ENCODE results near the gene MBNL2.

The MBNL2 gene

DNA sequence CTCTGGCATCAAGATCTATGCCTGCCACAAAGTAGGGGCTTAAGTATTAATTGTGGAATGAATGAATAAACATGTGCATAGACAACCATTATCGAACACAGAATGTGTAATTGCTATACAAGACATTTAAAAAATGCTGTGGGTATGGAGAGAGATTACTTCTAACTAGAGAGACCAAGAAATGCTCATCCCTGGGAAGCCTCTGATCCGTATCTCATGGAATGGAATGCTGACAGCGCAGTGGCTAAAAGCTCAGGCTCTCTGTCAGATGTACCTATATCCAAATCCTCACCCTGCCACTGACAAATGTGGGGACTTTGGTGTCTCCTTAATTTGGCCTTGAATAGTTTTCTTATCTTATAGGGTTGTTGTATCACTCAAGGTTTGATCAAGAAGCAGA, 22.7 kb upstream of the MBNL2 start:
- Histone ChIP-seq H3K27ac (replicated peaks; ENCODE audit: low read length) (no peak overlapping the region), H3K9me3 (replicated peaks in 1 of 2; ENCODE audit: control insufficient read depth in 2 of 2, insufficient read depth in 1 of 2, low read depth in 1 of 2, low read length in 2 of 2) (no peaks in the 10 kb centered on the region), H3K4me1 (ENCODE audit: control insufficient read depth in 2 of 2, insufficient read depth in 1 of 2, low read depth in 1 of 2, low read length in 2 of 2) (peaks cover 0 to under 1% of the 10 kb centered on the region in 2 donors), H3K79me1 (ENCODE audit: low read depth, low read length) (no peaks in the 10 kb centered on the region), H3K27me3 (ENCODE audit: control insufficient read depth in 3 of 3, insufficient read depth in 3 of 3, low read depth in 1 of 3, low read length in 3 of 3) (peaks cover 0 to 3% (median 0%) of the 10 kb centered on the region in 3 experiments), H3K14ac (ENCODE audit: low read length) (no peak overlapping the region), H2BK15ac (ENCODE audit: low read length) (no peak overlapping the region), H2BK120ac (ENCODE audit: low read depth, low read length) (no peak overlapping the region), H2AFZ (ENCODE audit: low read length) (no peak overlapping the region), H3K4me2 (ENCODE audit: insufficient read depth, low read length, poor library complexity, severe bottlenecking) (no peak overlapping the region), H2BK5ac (ENCODE audit: low read length) (no peak overlapping the region), H3K23ac (ENCODE audit: low read depth, low read length, poor library complexity) (no peak overlapping the region), H3K18ac (ENCODE audit: low read length) (no peak overlapping the region), H2AK5ac (ENCODE audit: low read depth, low read length) (no peak overlapping the region), H2BK12ac (ENCODE audit: low read length) (no peak overlapping the region), H4K91ac (ENCODE audit: low read depth, low read length, poor library complexity) (no peak overlapping the region), H3K9ac (ENCODE audit: low read depth, low read length, poor library complexity) (no peak overlapping the region), H3K4me3 (ENCODE audit: low read length in 2 of 2) (no peak overlapping the region), H4K8ac (ENCODE audit: low read depth, low read length) (no peak overlapping the region), H3K36me3 (replicated peaks in 1 of 2; ENCODE audit: control insufficient read depth in 2 of 2, insufficient read depth in 2 of 2, low read length in 2 of 2) (no peaks in the 10 kb centered on the region), H3K4ac (ENCODE audit: low read length) (no peak overlapping the region)
- DNase-seq (ENCODE audit: low spot score): no peak
- no CpG with 5 or more reads among the region's 3 CpGs for WGBS, 2 donors (ENCODE audit: extremely low coverage in 2 of 2, insufficient read length in 2 of 2, insufficient replicate concordance in 1 of 2)

DNA sequence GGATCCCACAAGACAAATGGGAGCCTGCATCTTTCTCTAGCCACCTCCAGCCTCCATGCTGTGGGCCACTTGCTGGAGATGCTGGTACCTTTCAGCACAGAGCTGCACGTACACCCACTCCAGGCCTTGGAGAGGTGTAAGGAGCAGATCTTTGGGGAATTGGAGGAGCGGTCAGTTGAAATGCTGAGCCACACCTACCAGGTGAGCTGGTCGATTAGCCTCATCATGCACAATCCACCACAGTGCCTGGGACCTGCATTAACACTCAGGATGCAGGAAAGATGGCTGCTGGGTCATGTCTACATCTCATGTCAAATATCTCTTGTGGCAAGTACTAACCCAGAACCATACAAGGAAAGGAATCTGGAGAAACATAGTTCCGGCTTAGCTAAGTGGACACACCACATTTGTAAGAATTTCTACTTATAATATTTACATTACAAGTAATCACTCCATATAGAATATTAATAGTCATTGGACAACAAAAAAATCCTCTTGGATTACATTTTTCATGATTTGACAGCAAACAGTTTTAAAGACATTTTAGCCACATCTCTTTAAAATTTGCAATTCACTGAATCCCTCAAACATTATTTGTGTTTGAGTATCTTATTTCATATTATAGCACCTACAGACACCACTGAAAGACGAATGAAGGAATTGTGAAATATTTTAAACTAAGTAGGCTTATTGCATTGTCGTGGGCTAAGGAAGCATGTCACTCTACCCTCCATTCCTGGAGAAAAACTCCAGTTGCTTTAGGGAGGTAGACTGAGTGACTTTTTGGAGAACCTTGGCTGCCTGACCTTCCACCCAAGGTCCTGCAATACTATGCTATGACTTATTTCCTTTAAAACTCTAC, 21.8 kb upstream of the MBNL2 start:
- H3K4ac ChIP-seq (ENCODE audit: low read length): no peak overlapping the region
- no peak overlapping the region for H3K4me2 ChIP-seq (ENCODE audit: insufficient read depth, low read length, poor library complexity, severe bottlenecking)
- H2AK5ac ChIP-seq (ENCODE audit: low read depth, low read length): no peak overlapping the region
- H2BK15ac ChIP-seq (ENCODE audit: low read length): no peak overlapping the region
- no peak overlapping the region for H2BK12ac ChIP-seq (ENCODE audit: low read length)
- H3K9me3 ChIP-seq (replicated peaks in 1 of 2; ENCODE audit: control insufficient read depth in 2 of 2, insufficient read depth in 1 of 2, low read depth in 1 of 2, low read length in 2 of 2): no peaks in the 10 kb centered on the region
- no peak overlapping the region for H2BK5ac ChIP-seq (ENCODE audit: low read length)
- no peak overlapping the region for H3K9ac ChIP-seq (ENCODE audit: low read depth, low read length, poor library complexity)
- peaks cover 0 to 3% (median 0%) of the 10 kb centered on the region in 3 experiments for H3K27me3 ChIP-seq (ENCODE audit: control insufficient read depth in 3 of 3, insufficient read depth in 3 of 3, low read depth in 1 of 3, low read length in 3 of 3)
- no peaks in the 10 kb centered on the region for H3K4me1 ChIP-seq (ENCODE audit: control insufficient read depth in 2 of 2, insufficient read depth in 1 of 2, low read depth in 1 of 2, low read length in 2 of 2)
- H2BK120ac ChIP-seq (ENCODE audit: low read depth, low read length): no peak overlapping the region
- H3K14ac ChIP-seq (ENCODE audit: low read length): no peak overlapping the region
- no peak overlapping the region for H3K18ac ChIP-seq (ENCODE audit: low read length)
- WGBS, 2 donors (ENCODE audit: extremely low coverage in 2 of 2, insufficient read length in 2 of 2, insufficient replicate concordance in 1 of 2): no CpG with 5 or more reads among the region's 6 CpGs
- H2AFZ ChIP-seq (ENCODE audit: low read length): no peak overlapping the region
- no peak overlapping the region for H3K4me3 ChIP-seq (ENCODE audit: low read length in 2 of 2)
- no peak overlapping the region for H3K23ac ChIP-seq (ENCODE audit: low read depth, low read length, poor library complexity)
- H3K36me3 ChIP-seq (replicated peaks in 1 of 2; ENCODE audit: control insufficient read depth in 2 of 2, insufficient read depth in 2 of 2, low read length in 2 of 2): no peaks in the 10 kb centered on the region
- no peak overlapping the region for H4K91ac ChIP-seq (ENCODE audit: low read depth, low read length, poor library complexity)
- H4K8ac ChIP-seq (ENCODE audit: low read depth, low read length): no peak overlapping the region
- no peak overlapping the region for H3K27ac ChIP-seq (replicated peaks; ENCODE audit: low read length)
- no peaks in the 10 kb centered on the region for H3K79me1 ChIP-seq (ENCODE audit: low read depth, low read length)
- DNase-seq (ENCODE audit: low spot score): no peak

DNA sequence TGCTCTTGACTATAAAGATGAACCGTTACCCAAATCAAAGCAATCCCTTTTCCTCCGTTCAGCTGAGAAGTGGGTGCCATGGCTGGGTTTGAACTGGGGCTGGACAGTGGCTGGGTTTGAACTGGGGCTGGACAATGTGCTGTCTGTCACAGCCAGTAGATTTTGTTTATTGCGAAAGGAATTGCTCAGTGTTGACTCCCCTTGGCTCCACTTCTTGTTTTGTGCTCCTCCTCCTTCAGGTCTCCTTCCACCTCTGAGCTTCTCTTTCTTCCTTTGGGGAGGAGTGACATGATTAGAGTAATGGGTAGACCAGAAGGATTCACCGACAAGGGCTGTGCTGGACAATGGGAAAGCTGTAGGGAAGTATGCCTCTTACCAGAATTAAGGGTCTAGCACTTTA, 19.4 kb upstream of the MBNL2 start:
- no peak for DNase-seq (ENCODE audit: low spot score)
- H2BK5ac ChIP-seq (ENCODE audit: low read length): no peak overlapping the region
- no peak overlapping the region for H2BK15ac ChIP-seq (ENCODE audit: low read length)
- H3K79me1 ChIP-seq (ENCODE audit: low read depth, low read length): no peaks in the 10 kb centered on the region
- H3K4me3 ChIP-seq (ENCODE audit: low read length in 2 of 2): no peak overlapping the region
- no CpG with 5 or more reads among the region's 4 CpGs for WGBS, 2 donors (ENCODE audit: extremely low coverage in 2 of 2, insufficient read length in 2 of 2, insufficient replicate concordance in 1 of 2)
- H3K9me3 ChIP-seq (replicated peaks in 1 of 2; ENCODE audit: control insufficient read depth in 2 of 2, insufficient read depth in 1 of 2, low read depth in 1 of 2, low read length in 2 of 2): peaks cover 0 to 2% of the 10 kb centered on the region in 2 donors
- no peak overlapping the region for H3K4me2 ChIP-seq (ENCODE audit: insufficient read depth, low read length, poor library complexity, severe bottlenecking)
- H2BK120ac ChIP-seq (ENCODE audit: low read depth, low read length): no peak overlapping the region
- no peak overlapping the region for H2AK5ac ChIP-seq (ENCODE audit: low read depth, low read length)
- peak overlapping the region; percentile 9 for H4K91ac ChIP-seq (ENCODE audit: low read depth, low read length, poor library complexity)
- peaks cover 0 to 3% (median 0%) of the 10 kb centered on the region in 3 experiments for H3K27me3 ChIP-seq (ENCODE audit: control insufficient read depth in 3 of 3, insufficient read depth in 3 of 3, low read depth in 1 of 3, low read length in 3 of 3)
- H3K23ac ChIP-seq (ENCODE audit: low read depth, low read length, poor library complexity): no peak overlapping the region
- H3K9ac ChIP-seq (ENCODE audit: low read depth, low read length, poor library complexity): no peak overlapping the region
- H3K14ac ChIP-seq (ENCODE audit: low read length): no peak overlapping the region
- no peak overlapping the region for H2BK12ac ChIP-seq (ENCODE audit: low read length)
- H4K8ac ChIP-seq (ENCODE audit: low read depth, low read length): no peak overlapping the region
- H3K27ac ChIP-seq (replicated peaks; ENCODE audit: low read length): no peak overlapping the region
- no peaks in the 10 kb centered on the region for H3K4me1 ChIP-seq (ENCODE audit: control insufficient read depth in 2 of 2, insufficient read depth in 1 of 2, low read depth in 1 of 2, low read length in 2 of 2)
- H3K18ac ChIP-seq (ENCODE audit: low read length): no peak overlapping the region
- no peaks in the 10 kb centered on the region for H3K36me3 ChIP-seq (replicated peaks in 1 of 2; ENCODE audit: control insufficient read depth in 2 of 2, insufficient read depth in 2 of 2, low read length in 2 of 2)
- no peak overlapping the region for H2AFZ ChIP-seq (ENCODE audit: low read length)
- no peak overlapping the region for H3K4ac ChIP-seq (ENCODE audit: low read length)

DNA sequence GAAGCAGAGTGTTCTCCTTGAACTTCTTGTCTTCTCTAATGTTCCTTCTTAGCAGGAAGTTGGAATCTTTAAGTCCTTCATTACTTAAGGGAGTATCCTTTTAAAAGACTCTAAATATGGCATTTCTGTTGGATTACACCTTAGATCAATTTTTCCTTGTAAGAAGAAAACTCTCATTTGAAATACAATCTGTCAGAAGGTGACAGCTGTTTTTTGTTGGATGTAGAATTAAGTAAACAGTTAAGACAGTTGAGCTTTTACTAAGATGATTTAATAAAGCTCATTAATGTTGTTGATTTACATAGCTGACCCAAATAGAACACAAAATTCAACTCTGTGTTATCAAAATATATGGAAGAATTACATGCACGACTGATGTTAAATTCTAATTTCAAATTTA, 16.7 kb upstream of the MBNL2 start:
- H4K91ac ChIP-seq (ENCODE audit: low read depth, low read length, poor library complexity): no peak overlapping the region
- no peak overlapping the region for H3K23ac ChIP-seq (ENCODE audit: low read depth, low read length, poor library complexity)
- no peak overlapping the region for H2BK15ac ChIP-seq (ENCODE audit: low read length)
- no peaks in the 10 kb centered on the region for H3K79me1 ChIP-seq (ENCODE audit: low read depth, low read length)
- no peak overlapping the region for H2AK5ac ChIP-seq (ENCODE audit: low read depth, low read length)
- no peak overlapping the region for H4K8ac ChIP-seq (ENCODE audit: low read depth, low read length)
- H2BK5ac ChIP-seq (ENCODE audit: low read length): no peak overlapping the region
- no peaks in the 10 kb centered on the region for H3K27me3 ChIP-seq (ENCODE audit: control insufficient read depth in 3 of 3, insufficient read depth in 3 of 3, low read depth in 1 of 3, low read length in 3 of 3)
- H3K4me3 ChIP-seq (ENCODE audit: low read length in 2 of 2): no peak overlapping the region
- H3K9ac ChIP-seq (ENCODE audit: low read depth, low read length, poor library complexity): no peak overlapping the region
- H3K4ac ChIP-seq (ENCODE audit: low read length): no peak overlapping the region
- no peak overlapping the region for H3K18ac ChIP-seq (ENCODE audit: low read length)
- no peak overlapping the region for H3K4me2 ChIP-seq (ENCODE audit: insufficient read depth, low read length, poor library complexity, severe bottlenecking)
- no peak overlapping the region for H2AFZ ChIP-seq (ENCODE audit: low read length)
- WGBS, 2 donors (ENCODE audit: extremely low coverage in 2 of 2, insufficient read length in 2 of 2, insufficient replicate concordance in 1 of 2): no CpG with 5 or more reads among the region's 1 CpG
- H3K27ac ChIP-seq (replicated peaks; ENCODE audit: low read length): no peak overlapping the region
- H2BK12ac ChIP-seq (ENCODE audit: low read length): no peak overlapping the region
- H3K14ac ChIP-seq (ENCODE audit: low read length): no peak overlapping the region
- no peak overlapping the region for H2BK120ac ChIP-seq (ENCODE audit: low read depth, low read length)
- H3K36me3 ChIP-seq (replicated peaks in 1 of 2; ENCODE audit: control insufficient read depth in 2 of 2, insufficient read depth in 2 of 2, low read length in 2 of 2): no peaks in the 10 kb centered on the region
- no peak for DNase-seq (ENCODE audit: low spot score)
- H3K9me3 ChIP-seq (replicated peaks in 1 of 2; ENCODE audit: control insufficient read depth in 2 of 2, insufficient read depth in 1 of 2, low read depth in 1 of 2, low read length in 2 of 2): peaks cover 0 to 2% of the 10 kb centered on the region in 2 donors
- no peaks in the 10 kb centered on the region for H3K4me1 ChIP-seq (ENCODE audit: control insufficient read depth in 2 of 2, insufficient read depth in 1 of 2, low read depth in 1 of 2, low read length in 2 of 2)

Data from neuronal stem cell (in vitro differentiated cells).